MV-4-11 (cell line): ENCODE data around the gene FREY1.
A peak's percentile ranks its signal among the peaks of the same experiment; 100 is the strongest.
"Not testable (repeated sequence)": the region's sequence is repeated elsewhere in the genome, so short reads cannot be mapped to it uniquely, and the experiment has no call there.

Source experiments
- DNase-seq: peaks from one replicate; lab custom pipeline; 2025; lab: John Stamatoyannopoulos, UW

Gene FREY1

GRCh38 chr11:45913942-45914635, 7.0 kb upstream of the FREY1 start:
- no peak for DNase-seq

- DNase-seq, result no peak
Observed at GRCh38 chr11:45913514-45913913, 6.4 kb upstream of the FREY1 start.

GRCh38 chr11:45910623-45911022, 3.6 kb upstream of the FREY1 start:
- no peak for DNase-seq

GRCh38 chr11:45909594-45910475, 2.8 kb upstream of the FREY1 start:
- DNase-seq, result no peak

GRCh38 chr11:45907911-45908370, 870 bp upstream of the FREY1 start:
- DNase-seq, result no peak

- no peak for DNase-seq
Observed at GRCh38 chr11:45906096-45906682, 882 bp downstream of the FREY1 start.

GRCh38 chr11:45905576-45905975, 1.5 kb downstream of the FREY1 start:
- DNase-seq, result not testable (repeated sequence)

- DNase-seq, result no peak
Observed at GRCh38 chr11:45905095-45905494, 2.0 kb downstream of the FREY1 start.

- DNase-seq, result no peak
Observed at GRCh38 chr11:45904309-45904915, 2.7 kb downstream of the FREY1 start.

- no peak for DNase-seq
Observed at GRCh38 chr11:45902452-45903380, 4.4 kb downstream of the FREY1 start.

GRCh38 chr11:45901626-45902025, 5.4 kb downstream of the FREY1 start:
- no peak for DNase-seq

- no peak for DNase-seq
Observed at GRCh38 chr11:45900916-45901617, 6.0 kb downstream of the FREY1 start.

- DNase-seq, result not testable (repeated sequence)
Observed at GRCh38 chr11:45900175-45900800, 6.8 kb downstream of the FREY1 start.

- DNase-seq, result peak; percentile 28
Observed at GRCh38 chr11:45899448-45900174, 7.5 kb downstream of the FREY1 start.

GRCh38 chr11:45899086-45899447, 8.0 kb downstream of the FREY1 start:
- no peak for DNase-seq

GRCh38 chr11:45897556-45897955, 9.5 kb downstream of the FREY1 start:
- no peak for DNase-seq

- no peak for DNase-seq
Observed at GRCh38 chr11:45896422-45896984, 10.6 kb downstream of the FREY1 start.

GRCh38 chr11:45895553-45896259, 11.4 kb downstream of the FREY1 start:
- DNase-seq, result no peak
